ENCODE results near the gene ASCL5. TPM values are rescaled to one million over a fixed set of nuclear protein-coding genes. Genes with fewer than 3 reads are reported as not detected.

ASCL5 gene
- total RNA-seq, 1 donor: not detected

- H3K4me3 ChIP-seq (ENCODE audit: low read depth, low read length): no peak overlapping the region
- TF ChIP-seq CTCF (IDR thresholded peaks at IDR 0.05; ENCODE audit: insufficient read depth, low read length): no peak
- no peak for DNase-seq (ENCODE audit: low read depth)
Observed at GRCh38 chr1:201144701-201145100, 17.7 kb upstream of the ASCL5 start.

GRCh38 chr1:201143726-201144635, 17.0 kb upstream of the ASCL5 start:
- DNase-seq (ENCODE audit: low read depth): no peak
- TF ChIP-seq CTCF (IDR thresholded peaks at IDR 0.05; ENCODE audit: insufficient read depth, low read length): no peak
- no peak overlapping the region for H3K4me3 ChIP-seq (ENCODE audit: low read depth, low read length)

GRCh38 chr1:201142849-201143725, 16.1 kb upstream of the ASCL5 start:
- H3K4me3 ChIP-seq (ENCODE audit: low read depth, low read length): no peak overlapping the region
- no peak for TF ChIP-seq CTCF (IDR thresholded peaks at IDR 0.05; ENCODE audit: insufficient read depth, low read length)
- DNase-seq (ENCODE audit: low read depth): no peak

- no peak for TF ChIP-seq CTCF (IDR thresholded peaks at IDR 0.05; ENCODE audit: insufficient read depth, low read length)
- peak; percentile 16 for DNase-seq (ENCODE audit: low read depth)
- no peak overlapping the region for H3K4me3 ChIP-seq (ENCODE audit: low read depth, low read length)
Observed at GRCh38 chr1:201142011-201142848, 15.2 kb upstream of the ASCL5 start.

- TF ChIP-seq CTCF (IDR thresholded peaks at IDR 0.05; ENCODE audit: insufficient read depth, low read length): no peak
- no peak overlapping the region for H3K4me3 ChIP-seq (ENCODE audit: low read depth, low read length)
- no peak for DNase-seq (ENCODE audit: low read depth)
Observed at GRCh38 chr1:201141418-201141817, 14.4 kb upstream of the ASCL5 start.

- TF ChIP-seq CTCF (IDR thresholded peaks at IDR 0.05; ENCODE audit: insufficient read depth, low read length): no peak
- DNase-seq (ENCODE audit: low read depth): no peak
- H3K4me3 ChIP-seq (ENCODE audit: low read depth, low read length): no peak overlapping the region
Observed at GRCh38 chr1:201140941-201141260, 13.9 kb upstream of the ASCL5 start.

Measured in fibroblast of the aortic adventitia (primary cell).